Osteocyte (in vitro differentiated cells): ENCODE measurements around the gene C11orf71. TPM values are rescaled to one million over a fixed set of nuclear protein-coding genes. Genes with fewer than 3 reads are reported as not detected.

ENCODE experiments used
- DNase-seq: peaks from one replicate; pipeline ENCODE4 v3.0.0; 2021; ENCODE audit warnings: mixed read lengths; ENCODE audit not compliant: unreplicated experiment; ENCODE audit errors: extremely low spot score
- H3K27ac Mint-ChIP-seq: one replicate; pipeline ENCODE4 v1.8.0; 2021; ENCODE audit warnings: mild to moderate bottlenecking, mixed read lengths; ENCODE audit not compliant: unreplicated experiment
- H3K27me3 Mint-ChIP-seq: one replicate; pipeline ENCODE4 v1.8.0; 2021; ENCODE audit warnings: mixed read lengths; ENCODE audit not compliant: unreplicated experiment
- H3K36me3 Mint-ChIP-seq: one replicate; pipeline ENCODE4 v1.8.0; 2021; ENCODE audit warnings: mixed read lengths; ENCODE audit not compliant: unreplicated experiment
- H3K4me1 Mint-ChIP-seq: one replicate; pipeline ENCODE4 v1.8.0; 2021; ENCODE audit warnings: mixed read lengths; ENCODE audit not compliant: unreplicated experiment
- H3K4me3 Mint-ChIP-seq: one replicate; pipeline ENCODE4 v1.8.0; 2021; ENCODE audit warnings: mild to moderate bottlenecking, moderate library complexity, mixed read lengths; ENCODE audit not compliant: unreplicated experiment
- H3K9me3 Mint-ChIP-seq: one replicate; pipeline ENCODE4 v1.8.0; 2021; ENCODE audit warnings: mixed read lengths; ENCODE audit not compliant: unreplicated experiment
- total RNA-seq: library from RNA; stranded (reverse); gene quantifications from 2 replicates; pipeline ENCODE4 v1.2.1, GENCODE V29; 2021
- TF ChIP-seq, protein P1 (sequence below): fragments of 200-600 bp; sonication (generic); IDR thresholded peaks from 2 replicates; pipeline ENCODE4 v1.5.0; 2021; ENCODE audit warnings: antibody characterized with exemption, mild to moderate bottlenecking, moderate library complexity

The C11orf71 gene
- total RNA-seq, 1 donor from 2014 or later = 6.8 TPM

DNA sequence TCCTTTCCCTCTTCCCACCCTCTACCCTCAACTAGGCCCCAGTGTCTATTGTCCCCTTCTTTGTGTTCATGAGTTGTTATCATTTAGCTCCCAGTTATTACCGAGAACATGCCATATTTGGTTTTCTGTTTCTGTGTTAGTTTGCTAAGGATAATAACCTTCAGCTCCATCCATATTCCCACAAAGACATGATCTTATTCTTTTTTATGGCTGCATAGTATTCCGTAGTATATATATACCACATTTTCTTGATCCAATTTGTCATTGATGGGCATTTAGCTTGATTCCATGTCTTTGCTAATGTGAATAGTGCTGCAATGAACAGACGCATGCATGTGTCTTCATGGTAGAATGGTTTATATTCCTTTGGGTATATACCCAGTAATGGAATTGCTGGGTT lies 17.8 kb downstream of the C11orf71 start:
- Mint-ChIP-seq H3K9me3 (peaks cover 11% of the 10 kb centered on the region), H3K4me1 (peaks cover 15% of the 10 kb centered on the region), H3K27me3 (no peaks in the 10 kb centered on the region), H3K4me3 (no peak overlapping the region), H3K27ac (no peak overlapping the region), H3K36me3 (peaks cover 6% of the 10 kb centered on the region)
- DNase-seq = no peak
- TF ChIP-seq, protein P1, sequence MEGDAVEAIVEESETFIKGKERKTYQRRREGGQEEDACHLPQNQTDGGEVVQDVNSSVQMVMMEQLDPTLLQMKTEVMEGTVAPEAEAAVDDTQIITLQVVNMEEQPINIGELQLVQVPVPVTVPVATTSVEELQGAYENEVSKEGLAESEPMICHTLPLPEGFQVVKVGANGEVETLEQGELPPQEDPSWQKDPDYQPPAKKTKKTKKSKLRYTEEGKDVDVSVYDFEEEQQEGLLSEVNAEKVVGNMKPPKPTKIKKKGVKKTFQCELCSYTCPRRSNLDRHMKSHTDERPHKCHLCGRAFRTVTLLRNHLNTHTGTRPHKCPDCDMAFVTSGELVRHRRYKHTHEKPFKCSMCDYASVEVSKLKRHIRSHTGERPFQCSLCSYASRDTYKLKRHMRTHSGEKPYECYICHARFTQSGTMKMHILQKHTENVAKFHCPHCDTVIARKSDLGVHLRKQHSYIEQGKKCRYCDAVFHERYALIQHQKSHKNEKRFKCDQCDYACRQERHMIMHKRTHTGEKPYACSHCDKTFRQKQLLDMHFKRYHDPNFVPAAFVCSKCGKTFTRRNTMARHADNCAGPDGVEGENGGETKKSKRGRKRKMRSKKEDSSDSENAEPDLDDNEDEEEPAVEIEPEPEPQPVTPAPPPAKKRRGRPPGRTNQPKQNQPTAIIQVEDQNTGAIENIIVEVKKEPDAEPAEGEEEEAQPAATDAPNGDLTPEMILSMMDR = no peak

DNA sequence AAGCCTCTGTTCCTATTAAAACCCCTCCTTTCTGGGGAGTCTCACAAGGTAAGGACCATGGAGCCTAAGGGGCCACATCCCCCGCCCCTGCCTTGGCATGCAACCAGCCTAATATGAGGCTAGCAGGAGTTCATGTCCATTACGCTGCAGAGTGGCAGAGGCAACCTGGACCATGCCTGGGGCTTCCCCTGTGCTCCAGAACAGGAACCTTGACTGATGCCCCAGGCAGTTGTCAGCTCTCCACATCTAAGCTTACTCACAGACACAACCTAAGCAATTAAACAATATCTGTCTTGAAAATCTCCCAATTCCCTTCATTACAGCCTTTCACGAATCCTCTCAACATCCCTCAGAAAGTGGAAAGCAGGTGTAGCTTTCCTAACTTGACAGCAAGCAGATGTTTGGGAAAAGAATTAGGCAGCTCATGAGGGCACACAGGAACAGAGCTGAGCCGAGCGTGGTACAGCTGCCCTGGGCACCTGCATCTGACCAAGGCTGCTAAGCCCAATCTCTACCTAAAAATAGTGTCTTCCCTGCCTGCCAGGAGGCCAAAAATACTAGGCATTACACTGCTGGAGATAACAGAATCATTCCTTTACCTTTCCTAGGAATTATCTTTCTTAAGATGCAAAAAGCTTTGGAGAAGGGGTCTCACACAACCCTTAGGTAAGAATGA lies 20.8 kb downstream of the C11orf71 start:
- Mint-ChIP-seq H3K4me3 (no peak overlapping the region), H3K36me3 (peaks cover 6% of the 10 kb centered on the region), H3K27me3 (no peaks in the 10 kb centered on the region), H3K9me3 (peaks cover 11% of the 10 kb centered on the region), H3K4me1 (peaks cover 25% of the 10 kb centered on the region), H3K27ac (no peak overlapping the region)
- TF ChIP-seq, protein P1 = no peak
- DNase-seq = no peak

DNA sequence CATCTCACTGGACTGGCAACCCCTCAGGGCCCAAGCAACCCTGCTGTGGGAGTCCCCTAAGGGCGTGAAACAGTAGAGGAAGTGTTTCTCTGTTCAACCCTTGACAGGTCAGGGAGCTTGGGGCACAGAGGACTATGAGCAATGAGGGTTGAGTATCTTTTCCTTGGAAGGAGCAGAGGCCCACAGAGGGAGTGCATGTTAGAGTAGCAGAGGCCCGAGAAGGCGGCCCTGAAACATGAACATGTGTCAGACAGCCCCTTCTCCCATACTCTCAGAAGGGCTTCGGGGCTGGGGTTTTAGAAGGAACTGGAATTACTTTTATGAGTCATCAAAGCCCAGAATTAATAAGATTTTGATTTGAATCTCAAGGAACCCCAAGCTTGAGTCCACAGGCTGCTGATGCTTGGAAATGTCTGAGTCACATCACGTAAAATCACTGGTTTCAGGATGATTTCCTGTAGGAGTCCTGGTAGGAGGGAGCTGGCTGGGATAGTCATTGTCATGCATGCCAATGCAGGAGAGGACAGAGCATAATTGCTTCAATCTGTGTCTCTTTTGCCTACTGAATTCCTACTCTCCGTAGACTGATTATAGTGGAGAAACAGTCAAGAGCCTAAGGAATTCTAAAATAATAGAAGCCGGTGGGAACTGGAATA lies 22.6 kb downstream of the C11orf71 start:
- H3K4me3 Mint-ChIP-seq = no peak overlapping the region
- DNase-seq = no peak
- peaks cover 3% of the 10 kb centered on the region for H3K9me3 Mint-ChIP-seq
- peak overlapping the region; percentile 87 for H3K27ac Mint-ChIP-seq
- H3K27me3 Mint-ChIP-seq = no peaks in the 10 kb centered on the region
- TF ChIP-seq, protein P1 = no peak
- H3K4me1 Mint-ChIP-seq = peaks cover 25% of the 10 kb centered on the region
- no peaks in the 10 kb centered on the region for H3K36me3 Mint-ChIP-seq

DNA sequence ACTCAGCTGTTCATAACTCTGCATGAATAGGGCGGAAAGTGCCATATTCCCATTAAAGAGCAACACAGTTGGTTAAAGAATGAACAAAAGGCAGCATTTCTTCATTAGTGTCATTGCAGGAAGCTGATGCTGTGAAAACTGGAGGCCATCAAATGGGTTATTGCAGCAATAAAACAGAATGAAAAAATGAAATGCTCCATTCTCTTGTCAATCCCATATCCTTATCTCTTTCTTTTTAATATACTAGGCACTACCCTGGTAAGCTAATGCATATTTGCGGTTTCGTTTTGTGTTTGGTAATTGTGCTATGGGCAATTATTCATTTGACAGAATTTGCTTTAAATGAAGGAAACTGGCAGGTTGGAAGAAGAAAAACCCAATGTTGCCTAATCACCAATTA lies 25.3 kb downstream of the C11orf71 start:
- TF ChIP-seq, protein P1 = no peak
- H3K4me1 Mint-ChIP-seq = peaks cover 25% of the 10 kb centered on the region
- no peaks in the 10 kb centered on the region for H3K27me3 Mint-ChIP-seq
- no peak for DNase-seq
- H3K4me3 Mint-ChIP-seq = no peak overlapping the region
- no peaks in the 10 kb centered on the region for H3K9me3 Mint-ChIP-seq
- H3K27ac Mint-ChIP-seq = no peak overlapping the region
- no peaks in the 10 kb centered on the region for H3K36me3 Mint-ChIP-seq

DNA sequence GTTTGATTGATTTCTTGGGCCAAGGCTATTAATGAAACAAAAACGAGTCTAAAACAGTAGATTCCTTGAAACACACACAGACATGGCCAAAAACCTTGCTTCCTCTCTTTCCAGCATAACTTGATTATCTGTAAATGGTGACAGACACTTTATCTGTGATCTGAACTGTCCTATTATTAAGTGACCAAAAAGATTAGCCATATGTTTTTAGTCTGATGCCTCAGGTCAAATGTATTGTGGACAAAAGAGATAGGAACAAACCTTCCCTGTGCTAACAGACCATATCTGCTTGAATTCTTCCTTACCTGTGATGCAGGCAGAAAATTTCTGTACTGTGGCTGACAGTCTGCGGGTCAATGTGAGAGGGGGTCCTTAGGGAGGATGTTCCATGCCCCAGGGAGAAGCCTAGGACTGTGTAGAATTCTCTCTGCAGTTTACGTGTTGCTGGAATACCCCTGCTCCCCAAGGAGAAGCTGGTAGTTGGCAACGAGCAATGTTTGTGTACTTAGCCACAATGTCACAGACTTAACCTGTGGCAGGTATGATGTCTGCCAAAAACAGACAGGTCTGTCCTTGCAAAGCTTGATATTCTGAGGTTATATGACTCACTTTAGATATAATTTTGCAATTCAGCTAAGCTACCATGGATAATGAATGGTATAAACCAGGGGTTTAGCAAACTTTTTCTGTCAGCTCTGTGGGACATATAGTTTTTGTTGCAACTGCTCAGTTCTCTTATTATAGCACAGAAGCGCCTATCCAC lies 31.2 kb downstream of the C11orf71 start:
- H3K36me3 Mint-ChIP-seq = no peaks in the 10 kb centered on the region
- H3K4me3 Mint-ChIP-seq = no peak overlapping the region
- H3K4me1 Mint-ChIP-seq = peaks cover 25% of the 10 kb centered on the region
- TF ChIP-seq, protein P1 = no peak
- no peaks in the 10 kb centered on the region for H3K9me3 Mint-ChIP-seq
- no peak for DNase-seq
- no peak overlapping the region for H3K27ac Mint-ChIP-seq
- H3K27me3 Mint-ChIP-seq = no peaks in the 10 kb centered on the region
